ENCODE results near the gene PRDM5. TPM values are rescaled to one million over a fixed set of nuclear protein-coding genes. Genes with fewer than 3 reads are reported as not detected.

The PRDM5 gene
- total RNA-seq, 2 experiments from 2014 or later = 0.14 to 0.22 TPM

- Mint-ChIP-seq H3K4me1 (ENCODE audit: low read depth) (no peaks in the 10 kb centered on the region), H3K27ac (no peak overlapping the region), H3K27me3 (no peaks in the 10 kb centered on the region), H3K36me3 (ENCODE audit: low read depth) (no peaks in the 10 kb centered on the region), H3K4me3 (no peak overlapping the region), H3K9me3 (peaks cover 3% of the 10 kb centered on the region)
- Histone ChIP-seq H3K9me3 (ENCODE audit: control insufficient read depth in 1 of 2, insufficient read depth in 1 of 2, low read length in 2 of 2) (peaks cover 0 to 4% of the 10 kb centered on the region in 2 experiments), H3K27me3 (ENCODE audit: control insufficient read depth in 1 of 2, insufficient read depth in 2 of 2, low read length in 2 of 2) (no peaks in the 10 kb centered on the region), H3K4me1 (ENCODE audit: insufficient read depth, low read length) (no peaks in the 10 kb centered on the region), H3K4me3 (ENCODE audit: low read length) (no peak overlapping the region), H3K36me3 (ENCODE audit: insufficient read depth, low read length) (no peaks in the 10 kb centered on the region), H3K27ac (ENCODE audit: low read depth in 1 of 2, low read length in 2 of 2) (no peak overlapping the region)
- no peak for TF ChIP-seq CTCF (IDR thresholded peaks at IDR 0.05)
- ChIA-PET POLR2A (no interaction called here), CTCF (no interaction called here)
- ATAC-seq (ENCODE audit: poor library complexity) (no peak), DNase-seq (peak in 1 of 14 experiments; percentile 5)
- intact Hi-C loops (cut with DNase I, micrococcal nuclease) = no loop called here
Observed at GRCh38 chr4:120839334-120839973, 83.1 kb downstream of the PRDM5 start.

- TF ChIP-seq CTCF (IDR thresholded peaks at IDR 0.05) = no peak
- Mint-ChIP-seq H3K4me3 (no peak overlapping the region), H3K9me3 (peaks cover 9% of the 10 kb centered on the region), H3K4me1 (ENCODE audit: low read depth) (no peaks in the 10 kb centered on the region), H3K36me3 (ENCODE audit: low read depth) (no peaks in the 10 kb centered on the region), H3K27ac (no peak overlapping the region), H3K27me3 (no peaks in the 10 kb centered on the region)
- Histone ChIP-seq H3K9me3 (ENCODE audit: control insufficient read depth in 1 of 2, insufficient read depth in 1 of 2, low read length in 2 of 2) (peaks cover 0 to 4% of the 10 kb centered on the region in 2 experiments), H3K4me1 (ENCODE audit: insufficient read depth, low read length) (no peaks in the 10 kb centered on the region), H3K27ac (ENCODE audit: low read depth in 1 of 2, low read length in 2 of 2) (no peak overlapping the region), H3K36me3 (ENCODE audit: insufficient read depth, low read length) (no peaks in the 10 kb centered on the region), H3K27me3 (ENCODE audit: control insufficient read depth in 1 of 2, insufficient read depth in 2 of 2, low read length in 2 of 2) (no peaks in the 10 kb centered on the region), H3K4me3 (ENCODE audit: low read length) (no peak overlapping the region)
- intact Hi-C loops (cut with DNase I, micrococcal nuclease) = no loop called here
- ChIA-PET POLR2A (no interaction called here), CTCF (no interaction called here)
- ATAC-seq (ENCODE audit: poor library complexity) (no peak), DNase-seq (no peak)
Observed at GRCh38 chr4:120838784-120839183, 83.7 kb downstream of the PRDM5 start.

- H3K9me3 Mint-ChIP-seq = peaks cover 12% of the 10 kb centered on the region
- Histone ChIP-seq H3K4me3 (ENCODE audit: low read length) (no peak overlapping the region), H3K9me3 (ENCODE audit: control insufficient read depth in 1 of 2, insufficient read depth in 1 of 2, low read length in 2 of 2) (peaks cover 0 to 4% of the 10 kb centered on the region in 2 experiments), H3K36me3 (ENCODE audit: insufficient read depth, low read length) (no peaks in the 10 kb centered on the region), H3K27me3 (ENCODE audit: control insufficient read depth in 1 of 2, insufficient read depth in 2 of 2, low read length in 2 of 2) (no peaks in the 10 kb centered on the region), H3K4me1 (ENCODE audit: insufficient read depth, low read length) (no peaks in the 10 kb centered on the region), H3K27ac (ENCODE audit: low read depth in 1 of 2, low read length in 2 of 2) (no peak overlapping the region)
- H3K27ac Mint-ChIP-seq = no peak overlapping the region
- ChIA-PET POLR2A (no interaction called here), CTCF (no interaction called here)
- DNase-seq (no peak), ATAC-seq (ENCODE audit: poor library complexity) (no peak)
- no peaks in the 10 kb centered on the region for H3K4me1 Mint-ChIP-seq (ENCODE audit: low read depth)
- no peak overlapping the region for H3K4me3 Mint-ChIP-seq
- intact Hi-C loops (cut with DNase I, micrococcal nuclease) = no loop called here
- TF ChIP-seq CTCF (IDR thresholded peaks at IDR 0.05) = no peak
- H3K36me3 Mint-ChIP-seq (ENCODE audit: low read depth) = no peaks in the 10 kb centered on the region
- no peaks in the 10 kb centered on the region for H3K27me3 Mint-ChIP-seq
Observed at GRCh38 chr4:120837656-120838055, 84.9 kb downstream of the PRDM5 start.

Measured in CD4-positive, alpha-beta T cell (primary cell).